SK-N-MC (cell line): Measurements from ENCODE around the gene MYH8.

Experiments
- DNase-seq: peaks from one replicate; pipeline ENCODE4 v3.0.0-alpha.2; 2011; ENCODE audit warnings: low read depth, low spot score
- H3K27ac ChIP-seq: fragments of 200-600 bp; sonication (generic); 2 replicates; pipeline ENCODE4 v1.5.1; 2016; ENCODE audit warnings: mixed run types
- H3K36me3 ChIP-seq: fragments of 200-600 bp; sonication (generic); 2 replicates; pipeline ENCODE4 v1.6.1; 2017; ENCODE audit warnings: antibody characterized with exemption, low read length, mixed read lengths; ENCODE audit not compliant: insufficient read depth
- H3K4me3 ChIP-seq: fragments of 200-600 bp; sonication (generic); 2 replicates; pipeline ENCODE4 v1.5.1; 2016
- H3K9ac ChIP-seq: fragments of 200-600 bp; sonication (generic); 2 replicates; pipeline ENCODE4 v1.8.0; 2017; ENCODE audit warnings: mixed run types, mixed read lengths; ENCODE audit not compliant: insufficient read length
- H3K9me3 ChIP-seq: fragments of 200-600 bp; sonication (generic); 2 replicates; pipeline ENCODE4 v1.6.1; 2017; ENCODE audit warnings: low read depth, mild to moderate bottlenecking, antibody characterized with exemption, low read length, moderate library complexity, mixed read lengths
- EZH2 ChIP-seq: fragments of 200-600 bp; sonication (generic); IDR thresholded peaks from one replicate; pipeline ENCODE4 v1.6.1; 2017; ENCODE audit warnings: antibody characterized with exemption
- FOXP2 ChIP-seq: optimal IDR thresholded peaks from 2 replicates; pipeline ENCODE3; 2011; ENCODE audit warnings: mild to moderate bottlenecking, moderate library complexity; ENCODE audit not compliant: insufficient read depth; ENCODE audit errors: extremely low read length, control extremely low read depth
- POLR2AphosphoS5 ChIP-seq: IDR thresholded peaks from 2 replicates; pipeline ENCODE4 v1.6.1; 2012; ENCODE audit warnings: mild to moderate bottlenecking, low read depth, low read length, borderline replicate concordance

The MYH8 gene

DNA sequence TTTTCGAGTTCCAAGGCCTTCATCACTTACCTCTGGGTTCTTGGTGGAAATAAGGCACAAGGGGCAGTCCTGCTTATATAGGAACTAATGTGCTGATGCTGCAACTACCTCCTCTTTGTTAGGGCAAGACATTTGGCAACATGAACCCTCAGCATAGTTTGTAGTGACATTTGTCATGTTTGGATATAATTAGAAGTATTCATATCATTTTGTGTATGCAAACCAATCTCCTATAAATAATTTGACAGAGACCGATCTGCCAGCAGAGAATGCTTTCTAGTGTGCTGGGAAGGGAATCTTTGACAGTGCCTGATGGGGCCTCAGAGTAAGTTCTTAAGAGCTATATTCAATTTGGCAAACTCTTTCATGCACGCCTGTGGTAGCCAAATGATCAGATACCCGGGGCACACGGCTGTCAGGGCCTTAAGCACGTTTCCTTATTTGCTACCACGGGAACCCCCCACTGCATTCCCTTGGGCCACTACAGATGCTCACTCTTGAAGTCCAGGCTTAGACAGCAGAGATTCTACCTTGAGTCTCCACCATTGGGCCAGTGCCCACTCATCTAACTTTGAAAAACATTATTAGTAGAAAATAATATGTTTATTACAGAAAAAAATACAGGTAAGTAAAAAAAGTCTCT is at the start of gene MYH8:
MYH8 (minus strand) TSS at position 51 of the 643 bp plus-strand sequence. CDS start 1,723 bp downstream, outside the sequence.
- H3K4me3 ChIP-seq = no peak within 1 kb of the TSS
- DNase-seq = no peak
- H3K9me3 ChIP-seq = no peaks in the 10 kb centered on the region
- no peak within 1 kb of the TSS for H3K9ac ChIP-seq
- TF ChIP-seq POLR2AphosphoS5 (no peak), FOXP2 (no peak), EZH2 (no peak)
- no peak within 1 kb of the TSS for H3K27ac ChIP-seq
- H3K36me3 ChIP-seq = no peaks in the 10 kb centered on the region

DNA sequence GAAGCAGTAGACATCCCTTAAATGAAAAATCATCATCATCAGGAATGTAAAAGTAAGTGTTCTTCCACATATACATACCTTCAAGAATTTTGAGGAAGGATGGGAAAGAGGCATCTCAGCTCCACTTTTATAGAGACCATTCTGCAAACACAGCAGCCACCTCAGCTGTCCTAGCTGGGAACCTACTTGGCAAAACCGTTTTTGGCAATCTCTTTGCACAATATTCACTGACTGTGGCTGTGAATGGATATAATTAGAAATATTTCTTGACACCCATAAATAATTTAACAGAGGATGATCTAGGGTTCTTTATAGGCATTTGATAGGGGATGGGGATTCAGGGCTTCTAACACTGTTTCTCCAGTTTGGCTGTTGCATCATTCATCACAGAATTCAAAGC is 47.7 kb upstream of the MYH8 start, which contains the start of gene MYH4:
MYH4 (minus strand) TSS at position 101 of the 400 bp plus-strand sequence. CDS start 2,814 bp downstream, outside the sequence.
- Histone ChIP-seq H3K9me3 (no peaks in the 10 kb centered on the region), H3K27ac (no peak within 1 kb of the TSS), H3K36me3 (no peaks in the 10 kb centered on the region), H3K9ac (no peak within 1 kb of the TSS), H3K4me3 (no peak within 1 kb of the TSS)
- no peak for DNase-seq
- no peak for TF ChIP-seq POLR2AphosphoS5
- TF ChIP-seq EZH2 = no peak
- no peak for TF ChIP-seq FOXP2

DNA sequence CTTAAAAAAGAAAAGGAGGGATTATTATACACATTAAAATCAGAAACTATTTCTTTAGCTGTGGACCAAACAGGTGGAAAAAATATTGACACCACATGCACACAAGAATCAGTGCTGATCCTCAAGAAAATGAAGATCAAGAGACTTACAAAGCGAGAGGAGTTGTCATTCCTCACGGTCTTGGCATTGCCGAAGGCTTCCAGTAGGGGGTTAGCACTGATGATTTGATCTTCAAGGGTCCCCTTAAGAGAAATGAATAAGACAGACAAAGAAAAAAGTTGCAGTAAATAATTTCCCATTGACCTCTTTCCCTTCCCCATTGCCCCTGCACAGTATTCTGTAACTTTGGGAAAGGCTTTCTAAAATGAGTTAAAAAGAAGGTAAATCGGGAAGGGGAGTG is 41.7 kb upstream of the MYH8 start:
- Histone ChIP-seq H3K9me3 (no peaks in the 10 kb centered on the region), H3K9ac (no peak overlapping the region), H3K4me3 (no peak overlapping the region), H3K36me3 (no peaks in the 10 kb centered on the region), H3K27ac (no peak overlapping the region)
- no peak for DNase-seq
- TF ChIP-seq POLR2AphosphoS5 = no peak
- TF ChIP-seq EZH2 = no peak
- TF ChIP-seq FOXP2 = no peak

DNA sequence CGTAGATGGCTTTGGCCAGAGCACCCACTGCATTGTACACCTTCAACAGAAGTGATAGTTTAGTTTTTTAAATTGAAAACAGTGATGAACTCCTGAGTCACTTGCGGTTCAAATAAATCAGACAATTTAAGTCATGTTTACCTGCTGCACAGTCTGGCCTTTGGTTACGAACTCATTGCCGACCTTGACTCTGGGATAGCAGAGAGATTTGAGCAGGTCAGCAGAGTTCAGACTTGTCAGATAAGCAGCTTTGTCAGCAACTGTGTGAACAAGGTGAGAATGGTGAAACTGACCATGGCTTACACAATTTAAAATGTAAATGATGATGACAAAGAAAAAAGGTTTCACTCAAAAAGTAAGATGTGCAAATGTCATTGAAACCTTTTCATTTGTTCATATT is 38.3 kb upstream of the MYH8 start:
- H3K9ac ChIP-seq = no peak overlapping the region
- H3K36me3 ChIP-seq = no peaks in the 10 kb centered on the region
- H3K4me3 ChIP-seq = no peak overlapping the region
- no peak for DNase-seq
- H3K9me3 ChIP-seq = no peaks in the 10 kb centered on the region
- H3K27ac ChIP-seq = no peak overlapping the region
- no peak for TF ChIP-seq FOXP2
- no peak for TF ChIP-seq EZH2
- TF ChIP-seq POLR2AphosphoS5 = no peak

DNA sequence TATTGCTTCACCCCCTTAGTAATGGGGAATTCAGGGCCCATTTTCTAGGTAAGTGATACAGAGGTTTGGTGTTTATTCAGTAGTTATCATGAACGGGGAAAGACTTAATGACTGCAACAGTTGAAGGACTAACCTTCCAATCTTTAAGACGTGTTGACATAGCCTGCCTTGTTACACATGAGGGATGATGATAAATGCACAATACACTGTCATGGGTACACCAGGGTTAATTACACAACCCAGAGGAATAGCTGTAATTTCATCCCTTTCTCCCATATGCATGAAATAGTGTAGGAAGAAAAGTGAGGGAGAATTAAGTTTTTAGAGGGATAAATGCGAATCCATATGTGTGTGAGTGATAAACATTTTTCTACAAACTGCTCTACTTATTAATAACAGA is 37.0 kb upstream of the MYH8 start:
- H3K9ac ChIP-seq = no peak overlapping the region
- no peaks in the 10 kb centered on the region for H3K36me3 ChIP-seq
- no peaks in the 10 kb centered on the region for H3K9me3 ChIP-seq
- DNase-seq = no peak
- H3K4me3 ChIP-seq = no peak overlapping the region
- TF ChIP-seq EZH2 = no peak
- no peak overlapping the region for H3K27ac ChIP-seq

DNA sequence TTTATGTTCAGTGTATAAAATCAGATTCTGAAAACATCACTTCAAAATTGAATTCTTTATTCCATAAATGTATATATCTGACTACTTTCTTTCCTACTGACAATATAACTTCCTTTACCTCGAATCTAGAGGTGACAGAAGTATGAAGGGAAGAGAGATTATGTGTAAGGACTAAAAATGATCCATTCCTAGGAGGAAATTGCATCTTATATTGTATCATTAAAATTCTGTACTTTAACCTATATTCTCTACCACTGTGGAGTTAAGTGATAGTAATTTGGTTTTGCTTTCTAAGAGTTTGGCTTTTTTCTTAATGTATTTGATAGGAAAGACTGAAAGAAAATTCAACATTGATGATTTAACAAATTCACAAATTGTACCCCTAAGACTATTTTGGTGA is 36.2 kb upstream of the MYH8 start:
- no peak for DNase-seq
- Histone ChIP-seq H3K27ac (no peak overlapping the region), H3K4me3 (no peak overlapping the region), H3K9me3 (no peaks in the 10 kb centered on the region), H3K9ac (no peak overlapping the region), H3K36me3 (no peaks in the 10 kb centered on the region)
- no peak for TF ChIP-seq EZH2
- no peak for TF ChIP-seq FOXP2
- no peak for TF ChIP-seq POLR2AphosphoS5

DNA sequence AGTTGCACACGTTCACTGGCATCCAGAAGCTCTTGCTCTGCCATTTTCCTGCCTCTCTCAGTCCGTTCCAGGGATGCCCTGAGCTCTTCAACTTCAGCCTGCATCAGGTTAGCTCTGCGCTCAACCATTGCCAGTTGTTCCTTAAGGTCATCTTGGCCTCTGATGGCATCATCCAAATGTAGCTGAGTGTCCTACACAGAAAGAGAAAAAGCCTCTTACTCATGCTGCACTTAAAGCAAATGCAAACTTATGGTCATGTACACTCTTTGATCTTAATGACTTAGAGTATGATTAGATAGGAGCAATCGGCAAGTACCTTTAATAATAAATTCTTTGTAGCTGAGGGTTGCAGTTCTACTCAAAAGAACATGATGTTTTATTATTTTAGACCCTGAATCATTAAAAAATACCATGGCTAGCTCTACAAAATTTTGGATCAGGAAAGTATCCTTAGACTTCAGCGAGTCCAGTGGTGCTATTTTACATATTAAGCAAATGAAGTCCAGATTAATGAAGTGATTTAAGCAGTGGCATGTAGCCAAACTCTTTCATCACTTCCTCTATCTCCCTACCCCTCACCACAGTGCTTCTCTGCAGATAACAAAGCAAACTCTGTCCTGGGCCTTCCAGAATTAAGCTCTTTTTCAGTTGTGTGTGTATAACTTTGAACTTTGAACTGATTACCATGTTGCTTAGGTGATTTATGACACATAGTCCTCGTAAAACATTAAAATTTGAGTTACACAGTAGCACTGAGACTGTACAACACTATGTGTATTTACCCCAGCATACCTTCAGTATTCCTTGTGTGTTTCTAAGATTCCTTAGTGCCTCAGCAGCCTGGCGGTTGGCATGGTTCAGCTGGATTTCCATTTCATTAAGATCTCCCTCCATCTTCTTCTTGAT is 25.5 kb upstream of the MYH8 start:
- Histone ChIP-seq H3K9ac (no peak overlapping the region), H3K4me3 (no peak overlapping the region), H3K36me3 (no peaks in the 10 kb centered on the region), H3K9me3 (no peaks in the 10 kb centered on the region), H3K27ac (no peak overlapping the region)
- no peak for DNase-seq
- TF ChIP-seq FOXP2 (no peak), EZH2 (no peak), POLR2AphosphoS5 (no peak)

DNA sequence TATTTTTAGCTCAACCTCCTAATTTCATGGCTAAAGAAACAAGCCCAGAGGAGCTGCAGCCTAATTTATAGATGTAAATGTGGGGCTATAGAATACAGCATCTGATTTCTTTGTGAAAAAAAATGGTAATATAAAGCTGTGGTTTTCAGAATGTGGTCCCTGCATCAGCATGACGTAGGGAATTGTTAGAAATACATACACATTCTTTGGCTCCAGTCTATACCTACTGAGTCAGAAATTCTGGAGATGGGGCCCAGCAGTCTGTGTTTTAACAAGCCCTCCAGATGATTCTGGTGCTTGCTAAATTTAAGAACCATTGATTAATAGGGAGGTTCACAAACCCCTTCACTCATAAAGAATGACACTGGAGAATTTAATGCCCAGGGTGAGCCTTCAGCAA is 18.1 kb upstream of the MYH8 start:
- Histone ChIP-seq H3K36me3 (no peaks in the 10 kb centered on the region), H3K9ac (no peak overlapping the region), H3K4me3 (no peak overlapping the region), H3K9me3 (no peaks in the 10 kb centered on the region), H3K27ac (no peak overlapping the region)
- no peak for DNase-seq
- no peak for TF ChIP-seq FOXP2
- TF ChIP-seq EZH2 = no peak
- no peak for TF ChIP-seq POLR2AphosphoS5
